Loucy (cell line): Measurements from ENCODE around the gene CD80.
A peak's percentile ranks its signal among the peaks of the same experiment; 100 is the strongest.

Experiments
- H2AFZ ChIP-seq: fragments of 200-600 bp; sonication (generic); 2 replicates; pipeline ENCODE4 v1.6.0; 2016; ENCODE audit warnings: antibody characterized with exemption, mild to moderate bottlenecking, low read length, moderate library complexity
- H3F3A ChIP-seq: fragments of 200-600 bp; 2 replicates; pipeline ENCODE4 v1.6.0; 2016; ENCODE audit warnings: antibody characterized with exemption, low read depth, mild to moderate bottlenecking
- H3K27me3 ChIP-seq: fragments of 200-600 bp; sonication (generic); 2 replicates; pipeline ENCODE4 v1.6.1; 2014; ENCODE audit warnings: low read length, mild to moderate bottlenecking; ENCODE audit not compliant: insufficient read depth, poor library complexity, severe bottlenecking
- H3K36me3 ChIP-seq: fragments of 200-600 bp; sonication (generic); 2 replicates; pipeline ENCODE4 v1.6.1; 2016; ENCODE audit warnings: low read length; ENCODE audit not compliant: insufficient read depth
- H3K4me1 ChIP-seq: fragments of 200-600 bp; sonication (generic); 2 replicates; pipeline ENCODE4 v1.5.1; 2014; ENCODE audit warnings: low read length, mild to moderate bottlenecking; ENCODE audit not compliant: insufficient read depth, poor library complexity, severe bottlenecking
- H3K4me2 ChIP-seq: fragments of 200-600 bp; sonication (generic); 2 replicates; pipeline ENCODE4 v1.6.0; 2014; ENCODE audit warnings: antibody characterized with exemption, low read length, low read depth, mild to moderate bottlenecking; ENCODE audit not compliant: poor library complexity, severe bottlenecking
- H3K4me3 ChIP-seq: fragments of 200-600 bp; sonication (generic); 2 replicates; pipeline ENCODE4 v1.5.1; 2014; ENCODE audit warnings: low read length, mild to moderate bottlenecking, mixed read lengths; ENCODE audit not compliant: poor library complexity, severe bottlenecking
- H3K79me2 ChIP-seq: fragments of 200-600 bp; sonication (generic); 2 replicates; pipeline ENCODE4 v1.6.1; 2014; ENCODE audit warnings: low read length; ENCODE audit not compliant: insufficient read depth
- H3K9ac ChIP-seq: fragments of 200-600 bp; sonication (generic); 2 replicates; pipeline ENCODE4 v1.6.0; 2014; ENCODE audit warnings: mild to moderate bottlenecking, low read depth, low read length, moderate library complexity; ENCODE audit not compliant: poor library complexity, severe bottlenecking
- H3K9me2 ChIP-seq: fragments of 200-600 bp; sonication (generic); replicated peaks from 2 replicates; pipeline ENCODE4 v1.6.1; 2016; ENCODE audit warnings: low read depth, low read length, mixed read lengths
- H3K9me3 ChIP-seq: fragments of 200-600 bp; sonication (generic); 2 replicates; pipeline ENCODE4 v1.6.1; 2014; ENCODE audit warnings: mild to moderate bottlenecking, antibody characterized with exemption, low read length, low read depth; ENCODE audit not compliant: insufficient read depth
- H4K20me1 ChIP-seq: fragments of 200-600 bp; sonication (generic); 2 replicates; pipeline ENCODE4 v1.6.0; 2014; ENCODE audit warnings: antibody characterized with exemption, low read length, mild to moderate bottlenecking; ENCODE audit not compliant: insufficient read depth, poor library complexity, severe bottlenecking
- CTCF ChIP-seq: fragments of 200-600 bp; sonication (generic); conservative IDR thresholded peaks from 2 replicates; pipeline ENCODE4 v1.5.1; 2014; ENCODE audit warnings: mild to moderate bottlenecking, antibody characterized with exemption, low read length
- EZH2phosphoT487 ChIP-seq: fragments of 200-600 bp; IDR thresholded peaks from 2 replicates; pipeline ENCODE4 v1.6.1; 2018; ENCODE audit warnings: antibody characterized with exemption, mild to moderate bottlenecking, moderate library complexity, borderline replicate concordance

CD80 gene

GRCh38 chr3:119497820-119498185 lies 61.6 kb downstream of the CD80 start:
- peak overlapping the region; percentile 90 for H2AFZ ChIP-seq
- peaks cover 30% of the 10 kb centered on the region for H3K79me2 ChIP-seq
- no peaks in the 10 kb centered on the region for H3K36me3 ChIP-seq
- no peaks in the 10 kb centered on the region for H3K27me3 ChIP-seq
- TF ChIP-seq CTCF (no peak), EZH2phosphoT487 (no peak)
- no peaks in the 10 kb centered on the region for H3K9me3 ChIP-seq
- peaks cover 6% of the 10 kb centered on the region for H4K20me1 ChIP-seq
- H3K4me3 ChIP-seq = peak overlapping the region; percentile 93
- peak overlapping the region; percentile 95 for H3K9ac ChIP-seq
- H3K4me2 ChIP-seq = peak overlapping the region; percentile 74
- H3F3A ChIP-seq = no peaks in the 10 kb centered on the region
- no peaks in the 10 kb centered on the region for H3K9me2 ChIP-seq
- peaks cover 30% of the 10 kb centered on the region for H3K4me1 ChIP-seq

- Histone ChIP-seq H3F3A (no peaks in the 10 kb centered on the region), H3K27me3 (no peaks in the 10 kb centered on the region), H3K36me3 (peaks cover 9% of the 10 kb centered on the region; the same call in 1 of the 2 replicates), H3K9me2 (no peaks in the 10 kb centered on the region), H3K9ac (no peak overlapping the region), H3K4me3 (no peak overlapping the region), H2AFZ (no peak overlapping the region), H3K4me2 (no peak overlapping the region), H4K20me1 (peaks cover 2% of the 10 kb centered on the region), H3K79me2 (peaks cover 16% of the 10 kb centered on the region), H3K4me1 (peaks cover 13% of the 10 kb centered on the region), H3K9me3 (no peaks in the 10 kb centered on the region)
- TF ChIP-seq EZH2phosphoT487 (no peak), CTCF (peak; percentile 34)
These were observed 64.8 kb downstream of the CD80 start for GRCh38 chr3:119494597-119494996.

- Histone ChIP-seq H4K20me1 (no peaks in the 10 kb centered on the region), H3K79me2 (peaks cover 5% of the 10 kb centered on the region; the same call in 1 of the 2 replicates), H3K9me3 (no peaks in the 10 kb centered on the region), H3K4me3 (no peak overlapping the region), H3K4me1 (peaks cover 8% of the 10 kb centered on the region), H2AFZ (no peak overlapping the region), H3K9ac (no peak overlapping the region), H3K4me2 (no peak overlapping the region), H3F3A (no peaks in the 10 kb centered on the region), H3K9me2 (no peaks in the 10 kb centered on the region), H3K36me3 (peaks cover 10% of the 10 kb centered on the region; the same call in 1 of the 2 replicates), H3K27me3 (no peaks in the 10 kb centered on the region)
- no peak for TF ChIP-seq EZH2phosphoT487
- no peak for TF ChIP-seq CTCF
These were observed 66.6 kb downstream of the CD80 start for GRCh38 chr3:119492810-119493209.
